Activated CD4-positive, alpha-beta T cell treated with anti-CD3 and anti-CD28 coated beads, Interleukin-2, amount 50 U/mL, for 24 hours (primary cell): ENCODE measurements around the gene CRACR2A.

Source experiments
- DNase-seq, 2 donors: peaks; one replicate each; pipeline ENCODE4 v3.0.0-alpha.2; 2020; ENCODE audit warnings: low read depth in 1 of 2, low spot score in 1 of 2

CRACR2A gene

GRCh38 chr12:3726456-3726855 lies 26.5 kb downstream of the CRACR2A start:
- no peak for DNase-seq

GRCh38 chr12:3725388-3726115 lies 27.4 kb downstream of the CRACR2A start:
- DNase-seq = no peak

GRCh38 chr12:3723916-3724805 lies 28.7 kb downstream of the CRACR2A start:
- DNase-seq = no peak

- no peak for DNase-seq
Observed at GRCh38 chr12:3722368-3722767, 30.5 kb downstream of the CRACR2A start.

GRCh38 chr12:3720772-3721171 lies 32.1 kb downstream of the CRACR2A start:
- no peak for DNase-seq

GRCh38 chr12:3718100-3718499 lies 34.8 kb downstream of the CRACR2A start:
- DNase-seq = no peak

- DNase-seq = no peak
Observed at GRCh38 chr12:3717283-3717898, 35.5 kb downstream of the CRACR2A start.

- DNase-seq = no peak
Observed at GRCh38 chr12:3715999-3716398, 36.9 kb downstream of the CRACR2A start.

- no peak for DNase-seq
Observed at GRCh38 chr12:3713947-3714346, 39.0 kb downstream of the CRACR2A start.

GRCh38 chr12:3713483-3713882 lies 39.4 kb downstream of the CRACR2A start:
- no peak for DNase-seq

GRCh38 chr12:3712209-3712992 lies 40.5 kb downstream of the CRACR2A start:
- DNase-seq = no peak

GRCh38 chr12:3705354-3705675 lies 47.6 kb downstream of the CRACR2A start:
- DNase-seq = no peak

GRCh38 chr12:3704512-3705353 lies 48.2 kb downstream of the CRACR2A start:
- no peak for DNase-seq

- no peak for DNase-seq
Observed at GRCh38 chr12:3700861-3701260, 52.0 kb downstream of the CRACR2A start.

GRCh38 chr12:3698218-3698974 lies 54.5 kb downstream of the CRACR2A start:
- DNase-seq = no peak

GRCh38 chr12:3697311-3697870 lies 55.5 kb downstream of the CRACR2A start:
- DNase-seq = no peak

- no peak for DNase-seq
Observed at GRCh38 chr12:3694673-3695072, 58.2 kb downstream of the CRACR2A start.

GRCh38 chr12:3692616-3693365 lies 60.1 kb downstream of the CRACR2A start:
- no peak for DNase-seq

GRCh38 chr12:3686463-3686862 lies 66.4 kb downstream of the CRACR2A start:
- no peak for DNase-seq
